Lung microvascular endothelial cell (primary cell): ENCODE data around the gene NETO2. TPM values are rescaled to one million over a fixed set of nuclear protein-coding genes. Genes with fewer than 3 reads are reported as not detected.

Experiments
- DNase-seq, 2 donors: peaks; one replicate each; pipeline versions ENCODE4 v3.0.0 to v3.0.0-alpha.2; 2010; ENCODE audit warnings: low read depth in 2 of 2
- total RNA-seq: library from RNA; depleted of rRNA; stranded (reverse); fragments of >200 nt; gene quantifications from 2 replicates; pipeline ENCODE4 v1.2.1, GENCODE V29; 2014

Gene NETO2
- total RNA-seq, 1 donor from 2014 or later = 10.5 TPM

GRCh38 chr16:47046726-47047523, 96.8 kb downstream of the NETO2 start:
- DNase-seq = no peak

- DNase-seq = no peak
Observed at GRCh38 chr16:47045459-47045858, 98.3 kb downstream of the NETO2 start.

- peak in 1 of 2 donors; percentile 20 for DNase-seq
Observed at GRCh38 chr16:47045023-47045422, 98.7 kb downstream of the NETO2 start.

GRCh38 chr16:47043970-47044684, 99.6 kb downstream of the NETO2 start:
- no peak for DNase-seq

- DNase-seq = no peak
Observed at GRCh38 chr16:47043200-47043599, 100.5 kb downstream of the NETO2 start.

GRCh38 chr16:47037746-47038458, 105.8 kb downstream of the NETO2 start:
- DNase-seq = peak; percentile 75 to 85

GRCh38 chr16:47037396-47037745, 106.4 kb downstream of the NETO2 start:
- DNase-seq = no peak

- no peak for DNase-seq
Observed at GRCh38 chr16:47036201-47036600, 107.5 kb downstream of the NETO2 start.

- no peak for DNase-seq
Observed at GRCh38 chr16:47035436-47035835, 108.3 kb downstream of the NETO2 start.

GRCh38 chr16:47034455-47034854, 109.3 kb downstream of the NETO2 start:
- DNase-seq = no peak

GRCh38 chr16:47033176-47033575, 110.6 kb downstream of the NETO2 start:
- no peak for DNase-seq

- DNase-seq = no peak
Observed at GRCh38 chr16:47029724-47030123, 114.0 kb downstream of the NETO2 start.

GRCh38 chr16:47028767-47029377, 114.9 kb downstream of the NETO2 start:
- no peak for DNase-seq

Other genes with a start within 250 kb of the NETO2 start
- gene DNAJA2, start 170.3 kb downstream of the NETO2 start, total RNA-seq = 49.7 and 58.9 TPM in 2 replicates